IPS DF 4.7 (cell line): ENCODE data around the gene CALML4.
"Not testable (repeated sequence)": the region's sequence is repeated elsewhere in the genome, so short reads cannot be mapped to it uniquely, and the experiment has no call there.

Source experiments
- DNase-seq: peaks from one replicate; pipeline ENCODE4 v3.0.0-alpha.2; 2013; ENCODE audit warnings: low spot score; ENCODE audit errors: extremely low read depth

Gene CALML4

GRCh38 chr15:68224546-68225250 is 19.6 kb upstream of the CALML4 start:
- DNase-seq, result no peak

DNA sequence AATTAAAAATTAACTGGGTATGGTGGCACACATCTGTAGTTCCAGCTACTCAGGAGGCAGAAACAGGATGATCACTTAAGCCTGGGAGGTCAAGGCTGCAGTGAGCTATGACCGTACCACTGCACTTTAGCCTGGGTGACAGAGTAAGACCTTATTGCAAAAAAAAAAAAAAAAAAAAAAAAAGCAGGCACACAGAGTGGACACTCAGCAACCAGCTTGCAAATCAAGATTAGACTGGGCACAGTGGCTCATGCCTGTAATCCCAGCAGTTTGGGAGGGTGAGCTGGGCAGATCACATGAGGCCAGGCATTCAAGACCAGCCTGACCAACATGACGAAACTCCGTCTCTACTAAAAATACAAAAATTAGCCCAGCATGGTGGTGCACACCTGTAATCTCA is 19.0 kb upstream of the CALML4 start:
- DNase-seq, result no peak

GRCh38 chr15:68223171-68223570 is 18.0 kb upstream of the CALML4 start:
- no peak for DNase-seq

DNA sequence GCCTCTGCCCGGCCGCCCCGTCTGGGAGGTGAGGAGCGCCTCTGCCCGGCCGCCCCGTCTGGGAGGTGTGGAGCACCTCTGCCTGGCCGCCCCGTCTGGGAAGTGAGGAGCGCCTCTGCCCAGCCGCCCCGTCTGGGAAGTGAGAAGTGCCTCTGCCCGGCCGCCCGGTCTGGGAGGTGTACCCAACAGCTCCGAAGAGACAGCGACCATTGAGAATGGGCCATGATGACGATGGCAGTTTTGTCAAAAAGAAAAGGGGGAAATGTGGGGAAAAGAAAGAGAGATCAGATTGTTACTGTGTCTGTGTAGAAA is 17.3 kb upstream of the CALML4 start:
- DNase-seq, result not testable (repeated sequence)

DNA sequence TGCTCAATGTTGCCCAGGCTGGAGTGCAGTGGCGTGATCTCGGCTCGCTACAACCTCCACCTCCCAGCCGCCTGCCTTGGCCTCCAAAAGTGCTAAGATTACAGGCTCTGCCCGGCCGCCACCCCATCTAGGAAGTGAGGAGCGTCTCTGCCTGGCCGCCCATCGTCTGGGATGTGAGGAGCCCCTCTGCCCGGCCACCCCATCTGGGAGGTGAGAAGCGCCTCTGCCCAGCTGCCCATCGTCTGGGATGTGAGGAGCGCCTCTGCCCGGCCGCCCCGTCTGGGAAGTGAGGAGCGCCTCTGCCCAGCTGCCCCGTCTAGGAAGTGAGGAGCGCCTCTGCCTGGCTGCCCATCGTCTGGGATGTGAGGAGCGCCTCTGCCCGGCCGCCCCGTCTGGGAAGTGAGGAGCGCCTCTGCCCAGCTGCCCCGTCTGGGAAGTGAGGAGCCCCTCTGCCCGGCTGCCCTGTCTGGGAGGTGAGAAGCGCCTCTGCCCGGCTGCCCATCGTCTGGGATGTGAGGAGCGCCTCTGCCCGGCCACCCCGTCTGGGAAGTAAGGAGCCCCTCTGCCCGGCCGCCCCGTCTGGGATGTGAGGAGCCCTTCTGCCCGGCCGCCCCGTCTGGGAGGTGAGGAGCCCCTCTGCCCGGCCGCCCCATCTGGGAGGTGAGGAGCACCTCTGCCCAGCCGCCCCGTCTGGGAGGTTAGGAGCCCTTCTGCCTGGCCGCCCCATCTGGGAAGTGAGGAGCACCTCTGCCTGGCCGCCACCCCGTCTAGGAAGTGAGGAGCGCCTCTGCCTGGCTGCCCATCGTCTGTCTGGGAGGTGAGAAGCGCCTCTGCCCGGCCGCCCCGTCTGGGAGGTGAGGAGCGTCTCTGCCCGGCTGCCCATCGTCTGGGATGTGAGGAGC is 16.6 kb upstream of the CALML4 start:
- DNase-seq, result not testable (repeated sequence)

DNA sequence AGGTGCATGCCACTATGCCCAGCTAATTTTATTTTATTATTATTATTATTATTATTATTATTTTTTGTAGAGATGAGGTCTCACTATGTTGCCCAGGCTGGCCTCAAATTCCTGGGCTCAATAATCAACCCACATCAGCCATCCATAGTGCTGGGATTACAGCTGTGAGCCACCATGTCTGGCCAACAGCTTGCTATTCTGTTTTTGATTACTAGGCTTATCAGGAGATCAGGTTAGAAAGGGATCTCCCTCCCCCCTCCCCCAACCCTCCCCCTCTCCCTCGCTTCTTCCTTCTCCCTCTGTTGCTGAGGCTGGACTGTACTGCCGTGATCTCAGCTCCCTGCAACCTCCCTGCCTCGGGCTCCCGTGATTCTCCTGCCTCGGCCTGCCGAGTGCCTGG is 15.8 kb upstream of the CALML4 start:
- no peak for DNase-seq

DNA sequence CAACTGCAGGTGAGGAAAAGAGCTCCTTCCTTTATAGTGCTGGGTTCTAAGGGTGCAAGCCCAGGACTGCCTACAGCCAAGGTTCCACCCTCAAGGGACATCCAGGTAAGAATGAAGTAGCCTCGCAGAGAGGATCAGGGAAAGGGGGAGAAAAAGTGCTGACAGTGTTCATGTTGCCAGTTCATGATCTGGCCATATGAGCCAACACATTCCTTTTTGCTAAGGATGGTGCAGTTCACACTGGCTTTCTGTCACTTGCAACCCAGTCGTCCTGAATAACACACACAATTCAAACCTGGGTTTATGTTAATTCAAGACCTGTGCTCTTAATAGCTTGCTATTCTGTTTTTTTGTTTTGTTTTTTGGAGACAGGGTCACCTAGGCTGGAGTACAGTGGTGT is 15.4 kb upstream of the CALML4 start:
- DNase-seq, result no peak

DNA sequence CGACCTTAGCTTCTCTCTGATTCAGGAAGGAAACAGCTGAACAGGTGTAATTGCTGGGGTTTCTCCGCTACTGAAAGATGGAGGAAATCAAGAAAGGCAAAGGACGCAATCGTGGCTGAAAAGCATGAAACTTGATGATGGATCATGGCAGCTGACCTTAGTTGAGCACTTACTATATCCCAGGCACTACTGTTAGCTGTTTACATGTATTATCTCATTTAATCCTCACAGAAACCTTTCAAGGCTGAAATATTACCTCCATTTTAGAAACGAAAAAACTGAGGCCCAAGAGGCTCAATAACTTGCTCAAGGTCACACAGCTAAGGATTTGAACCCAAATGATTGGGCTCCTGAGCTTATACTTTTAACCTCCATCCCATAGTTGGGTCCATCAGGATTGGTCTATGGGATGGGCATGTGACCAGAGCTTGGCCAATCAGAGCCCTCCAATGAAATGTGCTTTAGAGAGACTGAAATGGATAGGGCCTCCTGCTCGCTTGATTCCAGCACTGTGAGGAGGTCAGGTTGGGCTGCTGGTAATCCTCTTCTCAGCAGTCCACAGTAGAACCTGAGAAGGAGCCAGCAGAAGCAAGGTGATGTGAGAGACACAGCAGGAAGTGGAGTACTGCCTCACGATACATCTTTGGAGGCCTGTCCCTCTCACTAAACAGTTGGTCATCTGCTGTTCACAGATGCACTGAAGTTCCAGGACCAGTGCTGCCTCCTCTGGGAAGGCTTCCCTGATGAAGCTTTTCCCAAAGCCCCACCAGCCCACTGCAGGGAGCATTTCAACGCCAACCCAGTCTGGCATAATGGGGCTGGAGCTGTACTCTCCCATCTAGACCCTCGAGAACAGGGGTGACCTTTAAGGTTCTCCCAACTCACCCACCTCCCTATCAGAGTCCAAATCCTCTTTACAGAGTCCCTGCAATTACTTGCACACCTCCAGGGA is 14.0 kb upstream of the CALML4 start:
- no peak for DNase-seq

- no peak for DNase-seq
These were observed 13.2 kb upstream of the CALML4 start for GRCh38 chr15:68218331-68218730.

DNA sequence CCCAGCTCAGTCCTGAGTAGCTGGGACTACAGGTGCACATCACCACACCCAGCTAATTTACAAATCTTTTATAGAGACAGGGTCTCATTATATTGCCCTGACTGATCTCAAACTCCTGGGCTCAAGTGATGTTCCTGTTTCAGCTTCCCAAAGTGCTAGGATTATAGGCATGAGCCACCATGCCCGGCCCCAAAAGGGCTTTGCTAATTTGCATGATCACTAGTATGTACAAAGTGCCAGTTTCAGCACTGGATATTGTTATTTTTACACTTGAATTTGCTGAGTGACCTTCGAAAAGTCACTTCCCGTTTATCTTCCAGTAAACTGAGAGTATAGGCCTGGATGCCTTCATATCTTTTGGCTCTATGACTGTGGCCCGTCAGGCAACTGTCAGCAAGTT is 12.2 kb upstream of the CALML4 start:
- no peak for DNase-seq

- no peak for DNase-seq
These were observed 9.7 kb upstream of the CALML4 start for GRCh38 chr15:68214838-68215254.

DNA sequence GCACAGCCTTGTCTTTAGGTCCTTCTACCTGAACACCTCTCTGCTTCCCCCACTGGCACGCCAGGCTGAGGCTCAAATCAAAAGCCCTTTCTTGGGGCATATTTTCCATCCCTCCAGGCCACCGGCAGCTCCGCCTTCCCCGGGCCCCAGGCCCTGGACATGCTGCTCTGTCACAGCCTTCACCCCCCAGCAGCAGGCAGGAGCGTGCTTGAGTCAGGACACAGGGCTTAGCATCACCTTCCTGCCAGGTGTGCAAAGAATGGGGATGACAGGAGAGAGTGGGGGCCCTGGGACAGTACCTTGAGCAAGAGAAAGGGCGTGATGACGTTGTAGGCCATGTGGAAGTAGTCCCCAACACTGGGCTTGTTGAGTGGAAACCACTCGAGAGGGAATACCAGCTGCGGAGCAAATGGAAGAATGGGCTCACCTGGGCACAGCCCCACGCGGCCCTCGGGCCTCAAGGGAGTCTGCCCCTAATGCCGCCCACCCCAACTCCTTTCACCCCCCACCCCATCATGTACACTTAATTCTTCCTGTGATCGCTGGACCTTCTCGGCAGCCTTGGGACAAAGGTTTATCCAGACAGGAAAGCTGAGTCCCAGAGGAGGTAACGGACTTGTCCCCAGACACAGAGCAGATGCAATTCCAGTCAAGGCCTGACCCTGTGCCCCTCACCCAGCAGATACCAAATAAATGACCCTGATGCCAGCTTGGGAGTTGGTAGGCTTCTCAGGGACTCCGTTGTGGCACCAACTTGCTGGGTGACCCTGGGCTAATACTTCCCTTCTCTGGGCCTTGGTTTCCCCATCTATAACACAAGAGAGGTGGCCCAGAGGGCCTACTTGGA is 9.1 kb upstream of the CALML4 start:
- DNase-seq, result no peak

GRCh38 chr15:68213491-68213845 is 8.3 kb upstream of the CALML4 start:
- DNase-seq, result not testable (repeated sequence)

DNA sequence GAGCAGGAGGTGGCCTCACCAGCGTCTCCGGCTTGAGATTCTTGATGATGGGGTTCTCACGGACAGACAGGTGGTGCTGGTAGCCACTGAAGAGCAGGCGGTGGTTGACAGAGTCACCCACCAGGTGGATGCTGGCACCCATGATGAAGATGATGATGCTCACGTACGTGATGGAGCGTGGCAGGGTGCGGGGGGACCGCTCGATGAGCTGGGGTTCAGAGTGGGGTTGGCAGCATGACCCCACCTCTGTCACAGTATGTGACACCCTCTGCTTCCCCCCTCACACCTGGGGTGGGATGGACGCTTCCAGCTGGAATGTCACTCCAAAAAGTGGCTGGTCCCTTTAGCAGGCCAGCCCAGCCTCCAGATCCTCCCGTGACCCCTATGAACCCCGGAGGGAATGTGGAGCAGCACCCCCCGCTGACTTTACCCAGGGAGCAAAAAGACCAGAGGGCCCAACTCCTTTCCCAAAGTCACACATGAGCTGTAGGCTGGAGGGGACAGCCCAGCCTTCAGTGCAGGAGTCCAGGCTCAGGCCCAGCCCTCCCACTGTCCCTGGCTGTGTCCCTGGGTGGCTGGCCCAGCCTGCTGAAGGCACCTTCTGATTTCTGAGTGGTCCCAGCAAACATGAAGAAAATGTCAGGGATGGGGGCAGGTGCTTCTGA is 6.7 kb upstream of the CALML4 start:
- no peak for DNase-seq

DNA sequence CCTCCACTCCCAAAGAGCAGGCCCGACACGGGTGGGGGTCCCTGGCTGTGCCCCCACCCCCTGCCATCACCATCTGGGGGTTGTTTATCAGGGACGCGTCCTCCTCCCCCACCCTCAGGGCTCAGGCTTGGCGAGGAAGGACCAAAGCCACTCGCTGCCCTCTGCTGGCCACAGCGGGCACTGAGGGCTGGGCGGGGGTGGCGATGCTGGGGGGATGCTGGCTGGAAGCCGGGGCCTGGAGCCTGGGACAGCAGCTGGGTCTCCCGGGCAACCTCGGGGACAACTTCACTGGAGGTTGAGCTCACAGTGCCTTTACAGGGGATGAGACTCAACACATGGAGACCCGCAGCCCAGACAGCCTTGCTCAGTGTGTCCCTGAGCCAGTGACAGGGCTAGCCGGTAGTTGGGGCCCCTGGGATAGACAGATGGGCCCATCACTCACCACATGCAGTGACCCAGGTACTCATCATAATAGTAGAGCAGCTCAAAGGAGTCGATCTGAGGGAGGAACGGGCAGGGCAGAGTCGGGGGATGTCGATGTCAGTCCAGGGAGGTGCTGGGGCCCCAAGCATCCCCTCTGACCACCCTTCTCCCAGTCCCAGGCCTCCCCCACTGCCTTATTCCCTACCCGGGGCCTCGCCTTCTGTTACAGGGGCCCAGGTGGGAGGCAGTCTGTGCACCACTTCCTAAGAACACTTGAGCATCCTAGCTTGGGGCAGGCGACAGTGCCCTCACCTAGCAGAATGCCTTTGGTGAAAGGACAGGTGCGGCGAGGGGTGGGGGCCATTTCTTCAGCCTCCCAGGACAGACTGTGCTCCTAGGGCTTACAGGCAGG is 5.9 kb upstream of the CALML4 start:
- DNase-seq, result no peak

- no peak for DNase-seq
These were observed 5.3 kb upstream of the CALML4 start for GRCh38 chr15:68210409-68210756.

DNA sequence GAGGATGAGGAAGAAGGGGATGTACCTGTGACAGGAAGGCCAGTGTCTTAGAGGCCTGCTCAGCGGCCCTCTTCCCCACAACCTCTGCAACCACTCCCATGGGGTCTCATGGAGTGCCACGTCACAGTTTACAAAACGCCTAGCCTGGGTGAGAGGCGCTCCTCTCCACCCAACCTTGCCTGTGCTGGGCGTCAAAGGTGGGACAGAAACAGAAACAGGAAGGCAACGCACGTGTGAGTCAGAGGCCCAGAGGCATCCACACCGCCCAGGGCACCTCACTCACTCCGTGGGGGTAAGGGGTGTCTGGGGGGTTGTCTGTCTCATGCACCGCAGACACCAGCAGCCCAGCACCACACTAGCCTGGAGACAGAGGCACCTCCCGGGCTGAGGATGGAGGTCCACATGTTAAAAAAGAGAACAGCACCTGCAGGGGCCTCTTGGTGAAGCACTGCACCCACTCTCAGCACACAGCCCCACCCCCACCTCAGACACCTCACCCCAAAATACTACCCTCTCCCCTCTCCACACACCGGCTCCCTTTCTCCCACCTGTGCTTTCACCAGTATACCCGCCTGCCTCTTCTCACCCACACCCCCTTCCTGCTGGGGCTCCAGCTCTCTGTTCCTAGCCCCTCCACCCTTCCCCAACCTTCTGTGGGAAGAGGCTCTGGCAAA is 4.7 kb upstream of the CALML4 start:
- DNase-seq, result no peak

DNA sequence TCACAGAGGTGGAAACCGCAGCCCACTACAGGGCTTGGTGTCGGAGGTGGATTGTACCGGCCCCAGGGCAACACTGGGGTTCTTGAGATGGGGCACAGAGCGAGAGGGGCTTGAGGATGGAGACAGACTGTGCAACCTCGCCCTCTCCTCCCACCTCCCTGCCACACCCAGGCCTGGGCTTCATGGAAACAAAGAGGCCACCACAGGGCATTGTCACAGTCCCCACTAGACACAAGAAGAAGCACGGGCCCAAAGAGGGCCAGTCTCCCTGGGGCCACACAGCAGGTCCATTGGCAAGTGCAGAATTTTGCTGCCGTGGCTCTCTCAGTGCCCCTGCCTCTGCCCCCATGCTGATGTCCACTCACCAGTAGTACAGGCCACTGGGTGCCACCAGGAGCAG is 4.1 kb upstream of the CALML4 start:
- DNase-seq, result no peak

GRCh38 chr15:68208636-68209240 is 3.6 kb upstream of the CALML4 start:
- no peak for DNase-seq
